SKM-1 treated with dmso at 0.1 percent for 144 hours (cell line): ENCODE data around the gene PEAK3.

Experiments used
- DNase-seq: peaks from one replicate; lab custom pipeline; 2025; ENCODE audit not compliant: unreplicated experiment; lab: John Stamatoyannopoulos, UW

Gene PEAK3, protein sequence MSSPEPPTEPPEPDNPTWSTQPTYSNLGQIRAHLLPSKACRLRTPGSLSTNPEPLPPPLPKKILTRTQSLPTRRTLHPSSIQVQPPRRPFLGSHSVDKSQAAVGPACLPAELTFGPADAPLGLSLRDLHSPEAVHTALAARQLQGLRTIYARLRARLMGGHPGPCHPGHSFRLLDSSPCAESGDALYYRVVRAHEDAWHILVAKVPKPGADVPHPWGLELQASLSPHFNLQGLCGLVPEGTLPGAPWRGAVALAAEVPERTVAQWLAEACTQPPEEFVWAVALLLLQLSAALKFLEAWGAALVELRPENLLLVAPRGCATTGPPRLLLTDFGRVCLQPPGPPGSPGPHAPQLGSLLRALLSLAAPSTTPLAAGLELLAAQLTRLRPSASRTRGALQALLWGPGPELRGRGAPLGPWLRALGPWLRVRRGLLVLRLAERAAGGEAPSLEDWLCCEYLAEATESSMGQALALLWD

DNA sequence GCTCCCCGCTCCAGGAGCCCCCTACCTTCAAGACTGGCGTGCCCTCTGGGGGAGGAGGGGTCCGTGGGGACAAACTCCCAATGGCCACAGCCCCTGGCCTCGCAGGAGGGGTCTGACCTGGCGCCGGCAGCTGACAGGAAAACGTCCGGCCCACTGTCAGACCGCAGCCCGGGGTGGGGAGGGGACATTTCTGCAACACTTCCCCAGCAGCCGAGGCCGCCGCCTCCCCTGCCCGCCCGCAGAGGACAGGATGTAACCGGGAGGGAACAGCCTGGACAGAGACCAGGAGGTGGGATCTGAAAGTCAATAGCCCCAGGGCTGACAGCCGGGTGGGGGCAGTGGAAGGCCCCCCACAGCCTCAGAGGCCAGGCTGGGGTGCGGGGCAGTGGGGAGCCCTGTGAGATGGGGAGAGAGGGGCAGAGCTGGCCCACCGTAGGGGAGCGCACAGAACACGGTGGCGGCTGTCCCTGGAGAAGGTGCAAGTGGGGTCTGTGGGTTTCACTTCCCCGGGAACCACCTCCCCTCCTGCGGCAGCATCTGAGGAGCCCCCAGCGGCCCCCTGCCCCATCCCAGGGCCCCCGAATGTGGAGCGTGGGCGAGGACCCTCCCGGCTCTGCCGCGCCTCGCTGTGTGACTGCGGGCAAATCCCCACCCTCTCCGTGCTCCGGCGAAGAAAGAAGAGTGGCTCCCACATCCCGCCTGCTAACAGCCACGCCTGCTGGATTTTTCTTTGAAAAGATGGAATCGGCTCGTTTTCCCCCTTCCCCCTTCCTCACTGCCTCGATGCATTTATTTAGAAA is at the start of gene PEAK3:
Gene PEAK3, minus strand, starts transcription at position 114 of the 800 bp plus-strand sequence. CDS start 1,244 bp downstream, outside the sequence.
- peak; percentile 71 for DNase-seq

DNA sequence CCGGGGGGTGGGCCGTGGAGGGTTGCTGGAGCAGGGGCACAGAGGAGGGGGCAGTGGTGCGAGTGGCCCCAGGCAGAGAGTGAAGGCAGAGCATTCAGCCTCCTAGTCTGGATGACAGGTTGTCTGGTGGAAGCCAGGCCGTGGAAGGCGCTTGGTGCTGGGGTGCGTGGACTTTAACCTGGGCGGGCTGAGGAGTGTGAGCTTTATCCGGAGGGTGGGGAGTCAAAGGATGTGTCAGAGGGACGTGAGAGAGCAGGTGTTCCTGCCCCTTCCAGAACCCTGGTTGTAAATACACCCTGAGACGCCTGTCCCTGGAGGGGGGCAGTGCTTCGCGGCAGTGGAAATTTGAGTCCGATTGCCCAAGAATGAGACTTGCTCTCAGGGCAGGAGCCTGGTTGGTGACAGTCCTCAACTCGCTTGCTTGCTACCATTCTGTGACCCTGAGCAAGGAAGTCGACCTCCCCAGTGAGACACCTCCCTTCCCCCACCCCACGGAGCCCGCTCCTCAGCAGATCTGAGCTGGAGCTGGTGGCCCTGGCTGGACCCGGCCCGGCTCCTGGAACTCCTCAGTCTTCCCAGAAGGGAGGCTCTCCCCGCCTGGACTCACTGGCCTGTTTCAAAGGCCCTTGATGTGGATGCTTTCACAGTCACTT is 48.8 kb upstream of the PEAK3 start:
- DNase-seq: no peak

DNA sequence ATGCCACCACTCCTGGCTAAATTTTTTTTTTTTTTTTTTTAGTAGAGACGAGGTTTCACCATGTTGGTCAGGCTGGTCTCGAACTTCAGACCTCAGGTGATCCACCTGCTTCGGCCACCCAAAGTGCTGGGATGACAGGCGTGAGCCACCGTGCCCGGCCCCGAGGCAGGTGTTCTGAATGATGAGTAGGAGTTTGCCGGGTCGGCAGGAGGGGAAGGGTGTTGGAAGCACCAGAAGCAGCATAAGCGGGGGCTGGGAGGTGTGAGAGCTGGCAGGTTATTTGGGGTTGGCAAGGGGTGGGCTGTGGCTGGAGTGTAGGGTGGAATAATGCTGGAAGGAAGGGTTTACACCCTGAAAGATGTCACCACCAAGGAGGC is 48.3 kb upstream of the PEAK3 start:
- DNase-seq: no peak

DNA sequence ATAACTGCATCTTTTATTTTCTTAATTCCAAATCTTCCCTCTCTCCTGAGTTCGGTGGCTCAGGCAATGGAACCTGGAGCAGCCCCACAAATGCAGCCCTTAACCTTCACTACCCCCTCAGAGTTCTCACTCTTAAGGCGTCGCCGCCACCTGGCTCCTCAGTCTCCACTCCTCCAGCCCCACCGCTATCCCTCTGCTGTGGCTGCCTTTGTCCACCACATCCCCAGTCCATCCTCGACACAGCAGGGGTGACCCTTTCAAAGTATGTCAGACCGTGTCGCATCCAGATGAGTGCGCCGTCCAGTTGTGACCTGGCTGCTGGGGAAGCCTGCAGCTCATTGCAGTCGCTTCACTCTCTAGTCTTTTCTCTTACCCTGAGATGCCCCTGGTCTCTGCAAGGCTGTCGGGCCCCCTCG is 47.5 kb upstream of the PEAK3 start:
- no peak for DNase-seq

DNA sequence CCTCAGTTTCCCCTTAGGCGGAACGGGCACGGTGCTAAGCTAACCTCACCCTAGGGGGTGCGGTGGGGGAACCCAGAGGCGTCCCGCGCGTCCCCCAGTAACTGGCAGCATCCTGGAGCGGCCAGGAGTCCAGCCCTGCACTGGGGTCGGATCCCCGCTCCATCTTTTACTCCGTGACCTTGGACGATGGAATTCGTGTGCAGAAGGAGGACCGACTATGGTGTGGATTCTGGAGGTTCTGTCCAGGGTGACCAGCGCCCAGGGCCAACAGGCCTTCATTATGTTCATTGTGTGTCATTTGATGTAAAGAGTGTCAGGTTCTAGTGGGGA is 47.1 kb upstream of the PEAK3 start:
- no peak for DNase-seq

DNA sequence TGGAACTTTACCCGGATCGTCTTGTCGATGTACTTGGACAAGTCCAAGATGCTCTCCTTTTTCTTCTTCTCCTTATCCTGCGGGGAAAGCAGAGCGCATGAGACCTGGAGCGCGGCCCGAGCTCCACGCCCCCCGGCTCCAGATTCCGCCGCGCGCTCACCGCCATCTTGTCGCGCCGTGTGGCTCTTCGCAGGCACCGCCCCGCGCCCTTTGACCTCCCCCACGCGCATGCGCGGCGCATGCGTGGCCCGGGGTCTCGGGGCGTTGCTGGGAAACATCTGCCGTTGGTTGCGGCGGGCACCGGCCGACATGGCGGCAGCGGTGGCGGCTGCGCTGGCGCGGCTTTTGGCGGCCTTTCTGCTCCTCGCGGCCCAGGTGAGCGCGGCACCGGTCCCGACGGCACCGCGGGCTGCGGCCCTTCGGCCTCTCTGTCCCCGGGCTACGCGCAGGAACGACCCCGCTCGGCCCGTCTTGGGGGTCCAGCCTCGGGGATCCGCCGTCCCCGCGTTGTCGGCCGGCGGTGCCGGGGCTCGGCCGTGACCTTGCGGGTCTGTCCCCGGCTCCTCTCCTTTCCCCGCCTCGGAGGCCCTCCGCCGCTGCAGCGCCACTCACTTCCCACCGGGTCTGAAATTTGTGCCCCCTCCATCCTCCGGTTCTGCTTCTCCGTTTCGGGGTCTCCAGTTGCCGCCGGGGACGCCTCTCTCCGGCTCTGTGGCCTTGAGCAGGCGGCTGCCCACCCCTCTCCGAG is 46.6 kb upstream of the PEAK3 start, which contains the start of the genes LSM7 and SPPL2B:
Gene LSM7, minus strand, starts transcription at position 186 of the 748 bp plus-strand sequence. Its CDS starts 20 bp downstream, at position 166.
Gene SPPL2B, plus strand, starts transcription at position 284 of the 748 bp plus-strand sequence. Its CDS starts 26 bp downstream, at position 310.
- DNase-seq: peak; percentile 80

DNA sequence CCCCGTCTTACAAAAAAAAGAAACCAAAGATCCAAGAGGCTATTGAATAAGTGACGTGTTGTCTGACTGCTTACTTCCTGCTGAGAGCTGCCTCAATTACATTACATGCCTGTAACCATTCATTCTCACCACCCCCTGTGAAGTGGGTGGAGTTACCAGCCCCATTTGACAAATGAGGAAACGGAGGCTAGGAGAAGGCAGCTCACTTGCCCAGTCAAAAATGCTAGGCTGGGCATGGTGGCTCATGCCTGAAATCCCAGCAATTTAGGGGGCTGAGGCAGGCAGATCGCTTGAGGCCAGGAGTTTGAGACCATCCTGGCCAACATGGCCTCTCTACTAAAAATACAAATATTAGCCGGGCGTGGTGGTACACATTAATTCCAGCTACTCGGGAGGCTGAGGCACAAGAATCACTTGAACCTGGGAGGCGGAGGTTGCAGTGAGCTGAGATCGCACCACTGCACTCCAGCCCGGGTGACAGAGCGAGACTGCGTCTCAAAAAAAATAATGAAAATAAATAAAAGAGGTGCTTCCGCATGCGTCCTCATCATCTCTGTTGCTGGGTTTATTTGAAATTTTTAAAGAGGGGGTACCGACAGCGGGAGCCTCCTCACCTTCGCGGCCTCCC is 45.9 kb upstream of the PEAK3 start:
- peak; percentile 80 for DNase-seq

DNA sequence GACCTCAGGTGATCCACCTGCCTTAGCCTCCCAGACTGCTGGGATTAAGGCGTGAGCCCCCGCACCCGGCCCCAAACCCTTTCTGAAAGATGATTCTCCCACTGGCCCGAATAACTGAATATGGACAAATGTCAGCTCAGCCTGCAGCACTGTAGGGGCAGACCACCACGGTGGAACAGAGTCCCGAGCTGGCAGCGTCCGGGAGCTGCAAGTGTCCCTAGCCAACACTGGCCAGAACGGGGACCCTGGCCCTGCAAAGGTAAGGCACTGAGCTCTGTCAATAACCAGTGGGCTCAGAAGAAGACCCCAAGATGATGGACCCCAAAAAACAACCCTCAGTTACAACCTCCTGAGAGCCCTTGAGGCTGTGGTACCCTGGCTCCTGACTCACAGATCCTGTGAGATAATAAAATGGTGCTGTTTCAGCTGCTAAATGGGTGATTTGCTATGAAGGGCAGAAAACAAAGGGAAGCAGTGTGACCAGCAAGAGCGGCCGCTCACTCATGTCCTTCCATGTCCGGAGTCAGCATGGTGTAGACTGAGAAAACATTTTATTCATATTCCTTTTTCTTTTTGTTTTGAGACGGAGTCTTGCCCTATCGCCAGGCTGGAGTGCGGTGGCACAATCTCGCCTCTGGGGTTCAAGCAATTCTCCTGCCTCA is 44.9 kb upstream of the PEAK3 start:
- no peak for DNase-seq

DNA sequence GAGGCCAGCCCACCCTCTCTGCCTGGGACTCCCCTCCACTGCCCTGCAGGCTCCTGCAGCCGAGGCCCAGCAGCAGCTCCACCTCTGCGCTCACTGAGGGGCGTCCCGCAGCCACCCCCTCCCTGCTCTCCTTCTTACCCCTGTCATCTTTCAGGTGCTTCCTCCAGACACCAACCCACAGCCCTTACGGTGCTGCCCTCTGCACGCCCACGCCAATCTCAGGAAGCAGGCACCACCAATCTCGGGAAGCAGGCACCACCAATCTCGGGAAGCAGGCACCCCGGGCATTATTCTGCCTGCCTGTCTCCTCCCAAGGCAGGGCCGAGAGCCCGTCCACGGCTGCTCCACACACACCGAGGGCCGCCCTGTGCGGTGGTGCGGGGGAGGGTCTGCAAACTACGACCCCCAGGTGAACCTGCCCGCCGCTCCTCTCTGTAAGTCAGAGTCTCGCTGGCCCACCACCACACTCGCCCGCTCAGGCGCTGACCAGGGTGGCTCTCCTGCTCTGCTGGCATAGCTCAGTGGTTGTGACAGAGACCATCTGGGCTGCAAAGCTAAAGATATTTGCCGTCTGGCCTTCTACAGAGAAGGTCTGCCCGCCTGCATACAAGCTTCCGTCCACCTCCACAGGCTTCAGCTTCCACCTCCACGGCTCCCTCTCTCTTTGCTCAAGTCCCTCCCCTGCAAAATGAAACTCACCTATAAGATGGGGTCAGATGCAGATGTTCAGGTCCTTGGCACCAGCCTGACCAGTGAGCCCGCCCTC is 43.5 kb upstream of the PEAK3 start:
- DNase-seq: no peak

DNA sequence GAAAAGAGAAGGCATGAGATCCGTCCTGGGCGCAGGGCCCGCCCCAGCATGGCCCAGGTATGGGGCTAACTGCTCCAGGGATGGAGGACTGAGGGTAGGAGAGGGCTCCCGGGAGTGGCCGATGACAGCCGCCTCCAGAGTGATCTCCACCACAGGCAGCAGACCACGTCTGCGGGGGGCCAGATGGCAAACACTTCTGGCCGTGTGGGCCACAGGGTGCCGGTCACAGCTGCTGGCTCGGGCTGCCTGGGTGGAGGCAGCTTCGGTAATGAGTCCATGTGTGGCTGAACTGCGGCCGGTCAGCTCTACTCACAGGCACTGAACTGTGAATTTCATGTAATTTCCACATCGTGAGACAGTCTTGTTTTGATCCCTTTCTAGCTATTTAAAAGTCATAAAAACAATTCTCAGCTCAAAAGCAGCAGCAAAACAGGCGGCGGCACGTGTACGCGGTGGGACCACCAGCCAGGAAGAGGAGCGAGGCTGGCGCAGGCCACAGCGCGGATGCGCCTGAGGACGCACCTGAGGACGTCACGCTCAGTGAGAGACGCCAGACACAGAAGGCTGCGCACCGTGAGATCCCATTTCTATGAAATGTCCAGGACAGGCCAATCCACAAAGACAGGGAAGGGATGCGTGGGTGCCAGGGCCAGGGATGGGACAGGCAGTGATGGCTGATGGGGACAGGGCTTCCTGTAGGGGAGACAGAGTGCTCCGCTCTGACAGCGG is 42.4 kb upstream of the PEAK3 start:
- DNase-seq: no peak

DNA sequence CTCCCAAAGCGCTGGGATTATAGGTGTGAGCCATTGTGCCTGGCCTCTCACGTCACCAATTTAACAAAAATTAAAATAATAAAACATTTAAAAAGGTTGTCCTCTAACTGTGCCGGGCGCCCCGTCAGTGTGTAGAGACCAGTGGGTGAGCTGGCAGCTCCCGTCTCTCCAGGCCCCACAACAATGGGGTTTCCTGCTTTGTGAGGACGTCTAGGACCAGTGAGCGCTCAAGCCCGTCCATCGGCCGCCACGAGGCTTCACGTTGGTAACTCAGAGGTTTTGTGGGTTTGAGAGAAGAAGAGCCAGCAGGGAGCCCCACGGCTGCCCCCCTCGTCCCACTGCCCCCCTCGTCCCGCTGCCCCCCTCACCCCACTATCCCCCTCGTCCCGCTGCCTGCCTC is 41.7 kb upstream of the PEAK3 start:
- no peak for DNase-seq

DNA sequence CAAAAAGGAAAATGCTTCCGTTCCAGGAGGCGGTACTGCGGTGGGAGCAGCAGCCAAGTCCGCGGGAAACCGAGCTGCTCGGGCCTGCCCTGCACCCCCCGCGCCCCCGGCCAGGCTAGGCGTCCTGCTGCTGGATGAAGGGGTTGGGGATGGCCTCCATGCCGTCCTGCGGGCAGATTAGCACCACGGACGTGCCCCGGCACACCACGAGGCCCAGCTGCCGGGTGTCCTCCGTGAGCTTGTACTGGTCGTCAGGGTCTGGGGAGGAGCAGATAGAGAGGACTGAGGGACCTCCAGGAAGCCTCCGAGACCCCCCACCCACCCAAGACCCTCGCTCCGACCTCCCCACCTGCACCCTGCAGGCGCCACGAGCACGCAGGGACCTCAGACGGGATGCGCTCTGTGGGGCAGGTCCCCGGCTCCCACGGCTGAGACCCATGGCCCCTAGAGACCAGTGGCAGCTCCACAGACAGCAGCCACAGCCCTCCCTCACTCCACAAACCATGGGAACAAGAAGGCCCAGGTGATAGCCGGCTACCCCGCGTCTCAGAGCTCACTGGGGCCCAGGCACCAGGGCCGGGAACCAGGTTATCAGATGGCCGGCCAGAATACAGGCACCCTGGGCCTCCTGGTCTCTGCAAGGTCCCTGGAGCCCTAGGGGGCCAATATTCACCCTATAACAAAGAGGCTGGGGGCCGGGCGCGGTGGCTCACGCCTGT is 39.7 kb upstream of the PEAK3 start:
- DNase-seq: no peak

DNA sequence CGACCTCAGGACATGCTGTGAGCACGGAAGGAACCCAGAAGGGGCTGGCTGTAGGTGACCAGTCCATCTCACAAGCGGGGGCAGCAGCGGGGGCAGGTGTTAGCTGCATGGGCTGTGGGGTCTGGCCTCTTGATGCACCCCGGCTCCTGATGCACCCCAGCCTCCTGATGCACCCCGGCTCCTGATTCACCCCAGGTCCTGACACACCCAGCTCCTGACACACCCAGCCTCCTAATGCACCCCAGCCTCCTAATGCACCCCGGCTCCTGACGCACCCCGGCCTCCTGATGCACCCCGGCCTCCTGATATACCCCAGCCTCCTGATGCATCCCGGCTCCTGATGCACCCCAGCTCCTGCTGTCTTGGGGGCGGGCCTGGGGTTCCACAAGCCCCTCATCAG is 39.0 kb upstream of the PEAK3 start:
- no peak for DNase-seq

DNA sequence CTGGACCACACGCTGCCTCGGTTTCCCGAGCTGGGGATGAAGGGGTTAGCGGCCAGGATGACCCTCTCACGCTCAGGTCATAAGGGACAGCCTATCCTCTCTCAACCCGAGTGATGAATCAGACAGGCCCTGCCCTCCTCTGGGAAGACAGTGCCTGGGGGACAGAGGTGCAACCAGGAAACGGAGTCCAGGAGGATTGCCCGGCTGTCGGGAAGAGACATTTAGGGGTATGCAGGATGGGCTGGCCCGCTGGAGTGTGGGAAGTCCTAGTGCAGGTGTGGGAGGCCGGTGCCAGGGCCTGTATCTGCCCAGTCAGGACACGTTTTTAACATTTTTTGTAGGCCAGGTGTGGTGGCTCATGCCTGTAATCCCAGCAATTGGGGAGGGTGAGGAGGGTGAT is 38.1 kb upstream of the PEAK3 start:
- DNase-seq: no peak

DNA sequence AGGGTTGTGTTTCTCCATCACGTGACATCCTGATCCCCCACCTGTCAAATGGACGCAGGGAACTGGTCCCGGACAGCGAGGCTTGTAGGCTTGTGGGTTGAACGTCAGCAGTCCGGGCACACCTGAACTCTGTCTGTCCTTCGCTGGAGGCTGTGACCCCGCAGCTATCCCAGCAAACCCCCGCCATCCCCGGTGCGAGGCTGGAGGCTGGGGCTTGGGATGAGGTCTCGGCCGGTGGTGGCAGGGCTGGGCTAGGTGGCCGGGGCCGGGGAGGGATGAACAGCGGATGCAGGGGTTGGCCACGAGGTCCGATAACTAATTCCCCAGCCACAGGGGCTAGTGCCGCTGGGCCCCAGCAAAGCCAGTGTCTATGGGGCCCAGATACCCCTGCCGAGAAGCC is 37.6 kb upstream of the PEAK3 start:
- no peak for DNase-seq

DNA sequence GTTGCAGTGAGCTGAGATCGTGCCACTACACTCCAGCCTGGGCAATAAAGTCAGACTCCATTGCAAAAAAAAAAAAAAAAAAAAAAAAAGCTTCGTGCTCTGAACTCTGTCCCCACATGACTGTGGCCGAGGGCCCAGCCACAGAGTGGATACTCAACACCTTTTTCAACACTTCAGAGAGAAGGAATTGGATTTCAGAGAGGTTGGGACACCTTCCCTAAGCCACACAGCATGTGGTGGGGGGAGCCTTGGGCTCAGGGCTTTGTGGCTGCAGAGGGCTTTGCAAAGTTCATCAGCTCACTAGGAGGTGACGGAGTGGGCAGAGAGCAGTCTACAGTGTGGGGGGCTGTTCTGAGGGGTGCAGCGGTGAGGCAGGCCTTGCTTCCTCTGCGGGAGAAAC is 36.9 kb upstream of the PEAK3 start:
- no peak for DNase-seq

DNA sequence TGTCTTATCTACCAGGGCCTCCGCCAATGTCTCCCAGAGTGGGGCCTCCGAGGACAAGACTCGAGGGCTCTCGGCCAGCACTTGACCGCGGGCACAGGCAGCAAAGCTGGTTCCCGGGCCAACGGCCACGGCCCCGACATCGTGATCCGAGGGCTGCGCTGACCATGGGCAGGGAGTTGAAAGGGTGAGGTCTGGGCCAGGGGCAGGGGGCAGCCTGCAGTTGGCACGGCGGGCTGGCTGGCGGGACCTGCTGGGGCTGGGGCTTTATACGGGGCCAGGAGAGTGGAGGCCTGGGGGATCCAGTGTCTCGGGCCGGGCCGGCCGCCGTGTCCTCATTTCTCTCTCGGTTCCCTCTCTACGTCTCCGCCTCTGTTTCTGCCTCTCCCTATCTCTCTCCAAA is 35.8 kb upstream of the PEAK3 start:
- no peak for DNase-seq

DNA sequence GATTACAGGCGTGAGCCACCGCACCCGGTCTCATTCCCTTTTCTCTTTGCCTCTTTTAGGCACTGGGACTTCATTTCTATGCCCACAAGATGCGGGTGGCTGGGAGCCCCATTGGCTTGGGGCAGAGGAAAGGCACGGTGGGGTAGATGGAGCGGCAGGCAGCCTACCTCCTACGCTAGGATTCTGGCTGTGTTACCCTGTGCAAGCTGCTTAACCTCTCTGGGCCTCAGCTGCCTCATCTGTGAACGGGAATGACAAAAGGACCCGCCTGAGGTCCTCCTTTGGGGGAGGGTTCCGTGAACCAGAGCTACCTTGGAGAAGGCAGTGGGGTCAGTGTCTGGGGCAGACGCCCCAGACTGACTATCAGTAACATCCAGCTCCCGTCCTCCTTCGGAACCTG is 35.3 kb upstream of the PEAK3 start:
- no peak for DNase-seq
